Adrenal gland (tissue), 12 donors: ENCODE results near the gene NUTF2. TPM values are rescaled to one million over a fixed set of nuclear protein-coding genes. Genes with fewer than 3 reads are reported as not detected.
A peak's percentile ranks its signal among the peaks of the same experiment; 100 is the strongest.
"Not testable (repeated sequence)": the region's sequence is repeated elsewhere in the genome, so short reads cannot be mapped to it uniquely, and the experiment has no call there.

Experiments
- DNase-seq, 7 donors: peaks; one replicate each; pipeline ENCODE4 v3.0.0-alpha.2; 2019 to 2020
- H3K27ac ChIP-seq, 5 donors: fragments of 200-600 bp; sonication (generic) in 4 of 5; 1 replicate in 3 of 5; 2 replicates in 2 of 5; pipeline versions ENCODE4 v1.5.1 to v1.8.0; 2016 to 2020; ENCODE audit warnings: mild to moderate bottlenecking in 1 of 5
- H3K27me3 ChIP-seq: fragments of 200-600 bp; 2 replicates; pipeline ENCODE4 v1.8.0; 2021
- H3K36me3 ChIP-seq, 2 donors: fragments of 200-600 bp; replicated peaks in 1 of 2; 1 replicate in 1 of 2; 2 replicates in 1 of 2; pipeline versions ENCODE4 v1.5.1 to v1.8.0; 2018 to 2022
- H3K4me1 ChIP-seq, 2 donors: fragments of 200-600 bp; replicated peaks in 1 of 2; 1 replicate in 1 of 2; 2 replicates in 1 of 2; pipeline versions ENCODE4 v1.5.1 to v1.8.0; 2018 to 2021
- H3K4me3 ChIP-seq, 4 donors: fragments of 200-600 bp; sonication (generic) in 3 of 4; one replicate each; pipeline ENCODE4 v1.5.1; 2016 to 2018
- H3K9me3 ChIP-seq, 3 donors: fragments of 200-600 bp; sonication (generic) in 1 of 3; replicated peaks in 1 of 3; 1 replicate in 2 of 3; 2 replicates in 1 of 3; pipeline versions ENCODE4 v1.5.1 to v1.8.0; 2016 to 2021
- POLR2A ChIP-seq, 2 donors: fragments of 450-650 bp; IDR thresholded peaks; one replicate each; pipeline ENCODE4 v1.6.1; 2017; ENCODE audit warnings: antibody characterized with exemption in 2 of 2, mild to moderate bottlenecking in 2 of 2, moderate library complexity in 1 of 2
- WGBS, 4 donors: extraction: QIAGEN DNeasy Blood & Tissue Kit in 2 of 4; methylation state at CpG; one replicate each; pipeline versions ENCODE4 v1.1.5 to v1.1.7; 2013 to 2017; 5-methylcytosine and 5-hydroxymethylcytosine counted together
- intact Hi-C, 2 donors: fragments of 100-400 bp; cut with DNase I; formaldehyde crosslinking; loops; one replicate each; pipeline versions ENCODE4 v1.14.1 to v1.15.0; 2022 to 2023
- polyA plus RNA-seq, 3 donors: library from polyadenylated mRNA; stranded (reverse); fragments of 200-250 nt in 2 of 3; fragments of 350-450 nt in 1 of 3; fragmentation: Illumina TruSeq in 1 of 3; extraction: RNeasy Lipid Tissue Mini Kit (QIAGEN cat#74804) in 1 of 3; gene quantifications; one replicate each; pipeline ENCODE4 v1.2.3, GENCODE V29; 2013 to 2014
- total RNA-seq, 9 donors: library from RNA; depleted of rRNA in 4 of 9; stranded (reverse); fragments of >200 nt in 4 of 9; fragments of 120-200 nt in 1 of 9; fragmentation: NEBNext Ultra II Directional in 1 of 9; extraction: Animal tissue kit (Norgen Biotek cat#: 25700) in 1 of 9; gene quantifications; one replicate each; pipeline versions ENCODE4 v1.1.0 to v1.2.4, GENCODE V29; 2013 to 2023
- TF ChIP-seq, protein P1 (sequence below), 6 experiments: fragments of 450-650 bp in 4 of 6; fragments of 200-600 bp in 2 of 6; sonication (generic) in 1 of 6; IDR thresholded peaks; 1 replicate in 5 of 6; 2 replicates in 1 of 6; pipeline versions ENCODE4 v1.5.1 to v1.8.0; 2016 to 2021; ENCODE audit warnings: antibody characterized with exemption in 6 of 6, mild to moderate bottlenecking in 2 of 6, moderate library complexity in 1 of 6
- donor health status: healthy with polysubstance abuse.
- donor health status: Bipolar disorder and iron deficiency.
- donor health status: DM: yes; HTN: yes; CAD: no.
- donor health status: DM: no; HTN: no; CAD: no.
- donor health status: DM: no; HTN: no; CAD: no.
- donor health status: DM: yes; HTN: yes; CAD: no.

NUTF2 gene
- total and polyA plus RNA-seq, 12 donors = 30.0 to 201 (median 87.1) TPM

- Histone ChIP-seq H3K27me3 (no peaks in the 10 kb centered on the region), H3K4me1 (no peaks in the 10 kb centered on the region), H3K4me3 (no peak overlapping the region), H3K9me3 (no peaks in the 10 kb centered on the region), H3K36me3 (peaks cover 0 to 37% of the 10 kb centered on the region in 2 donors), H3K27ac (no peak overlapping the region)
- intact Hi-C loops = no loop called here
- no peak for DNase-seq
- TF ChIP-seq POLR2A (IDR thresholded peaks at IDR 0.05) = no peak
- TF ChIP-seq, protein P1, sequence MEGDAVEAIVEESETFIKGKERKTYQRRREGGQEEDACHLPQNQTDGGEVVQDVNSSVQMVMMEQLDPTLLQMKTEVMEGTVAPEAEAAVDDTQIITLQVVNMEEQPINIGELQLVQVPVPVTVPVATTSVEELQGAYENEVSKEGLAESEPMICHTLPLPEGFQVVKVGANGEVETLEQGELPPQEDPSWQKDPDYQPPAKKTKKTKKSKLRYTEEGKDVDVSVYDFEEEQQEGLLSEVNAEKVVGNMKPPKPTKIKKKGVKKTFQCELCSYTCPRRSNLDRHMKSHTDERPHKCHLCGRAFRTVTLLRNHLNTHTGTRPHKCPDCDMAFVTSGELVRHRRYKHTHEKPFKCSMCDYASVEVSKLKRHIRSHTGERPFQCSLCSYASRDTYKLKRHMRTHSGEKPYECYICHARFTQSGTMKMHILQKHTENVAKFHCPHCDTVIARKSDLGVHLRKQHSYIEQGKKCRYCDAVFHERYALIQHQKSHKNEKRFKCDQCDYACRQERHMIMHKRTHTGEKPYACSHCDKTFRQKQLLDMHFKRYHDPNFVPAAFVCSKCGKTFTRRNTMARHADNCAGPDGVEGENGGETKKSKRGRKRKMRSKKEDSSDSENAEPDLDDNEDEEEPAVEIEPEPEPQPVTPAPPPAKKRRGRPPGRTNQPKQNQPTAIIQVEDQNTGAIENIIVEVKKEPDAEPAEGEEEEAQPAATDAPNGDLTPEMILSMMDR (IDR thresholded peaks at IDR 0.05) = no peak
- WGBS, 4 donors = 62 to 76% (median 72%) methylated on average over 2 of the region's 2 CpGs
Measured at GRCh38 chr16:67910158-67910557, 63.4 kb downstream of the NUTF2 start.

DNA sequence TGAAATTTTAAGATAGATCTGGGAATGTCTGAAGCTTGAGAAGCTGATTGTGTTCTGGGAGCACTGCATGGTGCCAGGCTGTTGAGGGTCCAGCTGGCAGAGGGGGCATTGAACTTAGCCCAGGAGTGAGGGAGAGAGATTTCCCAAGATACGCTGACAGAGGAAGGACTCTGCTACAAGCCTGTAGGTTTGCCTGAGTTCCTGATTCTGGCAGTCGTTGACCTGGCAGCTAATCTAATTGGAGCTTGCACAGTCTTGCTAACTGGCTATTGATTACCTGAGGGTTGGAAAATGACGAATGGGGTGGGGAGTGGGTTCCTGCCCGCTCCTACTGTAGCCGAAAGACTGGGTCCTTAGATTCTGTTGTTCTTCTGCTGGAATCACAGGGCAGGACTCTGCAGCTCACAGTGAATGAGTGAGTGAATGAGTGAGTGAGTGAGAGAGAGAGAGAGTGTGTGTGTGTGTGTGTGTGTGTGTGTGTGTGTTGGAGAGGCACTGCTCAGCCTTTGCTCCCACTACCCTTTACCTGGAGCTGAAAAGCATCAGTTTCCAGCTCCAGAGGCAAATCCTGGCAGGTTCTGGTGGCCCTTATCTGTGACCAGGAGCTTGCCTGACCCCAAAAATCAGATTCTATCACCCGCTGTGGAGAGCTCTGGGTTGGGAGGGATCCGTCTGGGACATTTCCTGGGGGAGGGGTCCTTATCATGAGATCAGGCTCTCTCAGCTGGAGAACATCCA is 68.2 kb downstream of the NUTF2 start:
- no peak for DNase-seq
- Histone ChIP-seq H3K9me3 (no peaks in the 10 kb centered on the region), H3K27ac (no peak overlapping the region), H3K36me3 (peaks cover 0 to 17% of the 10 kb centered on the region in 2 donors), H3K4me1 (peaks cover 9 to 15% of the 10 kb centered on the region in 2 donors), H3K4me3 (no peak overlapping the region), H3K27me3 (no peaks in the 10 kb centered on the region)
- intact Hi-C loops = no loop called here
- TF ChIP-seq, protein P1 (IDR thresholded peaks at IDR 0.05) = no peak
- TF ChIP-seq POLR2A (IDR thresholded peaks at IDR 0.05) = no peak
- WGBS, 4 donors = 76 to 85% (median 79%) methylated on average over 7 of the region's 7 CpGs

DNA sequence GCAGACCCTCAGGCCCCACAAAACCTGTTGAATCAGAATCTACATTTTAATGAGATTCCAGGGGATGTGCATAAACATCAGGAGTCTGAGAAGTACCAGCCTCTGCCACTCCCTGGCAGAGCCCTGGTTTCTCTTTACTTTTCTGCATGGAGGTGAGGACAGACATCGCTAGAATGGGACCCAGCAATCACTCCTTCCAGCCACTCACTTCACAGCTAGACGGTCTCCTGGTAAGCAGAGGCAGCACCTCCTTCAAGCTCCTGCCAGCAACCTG is 68.7 kb downstream of the NUTF2 start:
- DNase-seq, H3K9me3 ChIP-seq, H3K27me3 ChIP-seq, H3K27ac ChIP-seq, intact Hi-C loops, H3K4me3 ChIP-seq: not testable (repeated sequence)
- 80 to 100% (median 92%) methylated on average over 1 to 2 of the region's 2 CpGs; no CpG with 5 or more reads in 1 of the 4 donors for WGBS, 4 donors
- Histone ChIP-seq H3K4me1 (peaks cover 9 to 15% of the 10 kb centered on the region in 2 donors), H3K36me3 (peaks cover 0 to 14% of the 10 kb centered on the region in 2 donors)

GRCh38 chr16:67915831-67916723 is 69.3 kb downstream of the NUTF2 start:
- H3K4me1 ChIP-seq = peaks cover 9 to 15% of the 10 kb centered on the region in 2 donors
- H3K4me3 ChIP-seq = no peak overlapping the region
- intact Hi-C loops = no loop called here
- no peak for DNase-seq
- TF ChIP-seq, protein P1 (IDR thresholded peaks at IDR 0.05) = no peak
- no peak for TF ChIP-seq POLR2A (IDR thresholded peaks at IDR 0.05)
- H3K27ac ChIP-seq = peak overlapping the region in 2 of 5 donors; percentile 84 to 85
- H3K9me3 ChIP-seq = no peaks in the 10 kb centered on the region
- 79 to 87% (median 83%) methylated on average over 5 to 7 of the region's 7 CpGs for WGBS, 4 donors
- peaks cover 0 to 10% of the 10 kb centered on the region in 2 donors for H3K36me3 ChIP-seq
- H3K27me3 ChIP-seq = no peaks in the 10 kb centered on the region
